ENCODE measurements around the gene PHLDA2. TPM values are rescaled to one million over a fixed set of nuclear protein-coding genes. Genes with fewer than 3 reads are reported as not detected.

PHLDA2 gene
- total and polyA plus RNA-seq, 9 of the 15 experiments (the other 6 are each of a cell fraction or from before 2014, with no cell fraction given) = 0.43 to 42.4 (median 4.7) TPM

DNA sequence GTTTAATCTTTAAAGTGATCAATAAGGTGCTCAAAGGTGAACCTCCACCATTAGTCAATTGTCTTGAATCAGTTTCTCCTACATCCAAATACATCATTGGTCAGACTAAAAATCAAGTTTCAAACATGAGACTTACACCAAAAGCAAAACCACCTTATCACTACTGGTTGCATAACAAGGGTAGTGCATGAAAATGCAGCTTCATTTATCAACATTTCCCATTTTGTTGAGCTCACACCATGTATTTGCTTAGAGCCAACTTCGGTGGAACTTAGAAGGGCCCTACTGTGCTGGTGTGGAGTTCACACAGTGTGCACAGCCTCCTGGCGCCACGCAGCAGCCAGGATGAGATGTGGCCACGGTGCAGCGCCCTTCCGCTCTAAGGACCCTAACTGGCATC is 23.1 kb upstream of the PHLDA2 start:
- H3K9ac ChIP-seq (ENCODE audit: insufficient read depth in 1 of 2, low read depth in 2 of 2, low read length in 2 of 2) = no peak overlapping the region
- H3K4me3 ChIP-seq = no peak overlapping the region
- CTCF ChIA-PET (ENCODE audit: low intra/inter-chr PET ratio) = no interaction called here
- peaks cover 99% of the 10 kb centered on the region for H3K36me3 ChIP-seq (ENCODE audit: control insufficient read depth, insufficient read depth, low read length)
- H3K4me2 ChIP-seq (ENCODE audit: insufficient read depth, low read length) = no peak overlapping the region
- H3K79me2 ChIP-seq (ENCODE audit: control insufficient read depth, insufficient read depth, low read length) = peaks cover 6% of the 10 kb centered on the region; the same call in 2 of the 3 replicates
- in situ Hi-C loops (cut with MboI) (no loop called here), intact Hi-C loops (cut with micrococcal nuclease) (no loop called here)
- H3K9me3 ChIP-seq (replicated peaks; ENCODE audit: control insufficient read depth, insufficient read depth, low read depth, low read length) = no peaks in the 10 kb centered on the region
- peak; percentile 54 for FAIRE-seq
- H3K27me3 ChIP-seq (ENCODE audit: control insufficient read depth in 2 of 2, insufficient read depth in 2 of 2, low read length in 2 of 2) = no peaks in the 10 kb centered on the region
- POLR2A ChIA-PET = interaction anchor here (1.1 to 4.0 kb wide), 3 partner anchors 9 to 22 kb away, joined by 4 to 33 read pairs (median 6); no protein-coding TSS in a partner anchor
- H3K4me1 ChIP-seq (replicated peaks in 1 of 2; ENCODE audit: control insufficient read depth in 2 of 2, insufficient read depth in 2 of 2, low read length in 2 of 2) = peaks cover 0 to 9% of the 10 kb centered on the region in 2 experiments; a peak in 2 of 5 replicates
- no peak overlapping the region for H2AFZ ChIP-seq (ENCODE audit: low read depth, low read length)
- peaks cover 8% of the 10 kb centered on the region; the same call in 1 of the 2 replicates for H4K20me1 ChIP-seq (replicated peaks; ENCODE audit: control insufficient read depth, insufficient read depth, low read length)
- no TSS peak for BruUV-seq (replicated peaks)
- peaks cover 3% of the 10 kb centered on the region for H3K9me1 ChIP-seq (ENCODE audit: control insufficient read depth, insufficient read depth, low read length)
- no peak for ATAC-seq
- 75% methylated on average over 6 of the region's 6 CpGs for WGBS (ENCODE audit: insufficient coverage, low coverage, missing lambda C conversion rate)
- DNase-seq (ENCODE audit: extremely low read depth in 1 of 4, low spot score in 3 of 4) = no peak
- no peak overlapping the region for H3K27ac ChIP-seq (ENCODE audit: extremely low read depth, low read depth, low read length)
- TF ChIP-seq ZNF766 (CRISPR knock-in tag; conservative IDR thresholded peaks at IDR 0.05) = no peak
- TF ChIP-seq NFIC (IDR thresholded peaks at IDR 0.05) = no peak
- no peak for TF ChIP-seq SMAD4 (CRISPR knock-in tag; conservative IDR thresholded peaks at IDR 0.05)
- no peak for TF ChIP-seq NFXL1 (CRISPR knock-in tag; IDR thresholded peaks at IDR 0.05)
- TF ChIP-seq POLR2G (IDR thresholded peaks at IDR 0.05; ENCODE audit: low read depth, low read length) = 0 out of 2 replicates have a peak, but pooled peaks have one; percentile 25
- peak; percentile 32; the same call in 1 of the 2 replicates for TF ChIP-seq CEBPB (tag; IDR thresholded peaks at IDR 0.05)
- TF ChIP-seq CEBPG (CRISPR knock-in tag; IDR thresholded peaks at IDR 0.05) = no peak
- TF ChIP-seq CEBPG (tag; conservative IDR thresholded peaks at IDR 0.05 in 1 of 2, IDR thresholded peaks at IDR 0.05 in 1 of 2) = peak in 1 of 2 experiments; percentile 42; a peak in 1 of 4 replicates
- no peak for TF ChIP-seq MXI1 (IDR thresholded peaks at IDR 0.05; ENCODE audit: low read depth, low read length)

Data from K562 (cell line).